BLaER1 treated with 17β-estradiol and CSF1 and Interleukin-3, amounts not matched to agents 10 nM and 100 nM (cell line): ENCODE data around the gene KLF3.
"Not testable (repeated sequence)": the region's sequence is repeated elsewhere in the genome, so short reads cannot be mapped to it uniquely, and the experiment has no call there.

Source experiments
- H3K27ac ChIP-seq, 11 experiments: shearing (Covaris generic); formaldehyde crosslinking; 2 replicates each; pipeline ENCODE4 v1.8.1; 2022
- H3K27me3 ChIP-seq, 11 experiments: shearing (Covaris generic); formaldehyde crosslinking; 2 replicates each; pipeline ENCODE4 v1.8.1; 2022
- H3K36me3 ChIP-seq, 11 experiments: shearing (Covaris generic); formaldehyde crosslinking; 2 replicates each; pipeline ENCODE4 v1.8.1; 2022
- H3K4me1 ChIP-seq, 10 experiments: shearing (Covaris generic); formaldehyde crosslinking; 2 replicates each; pipeline ENCODE4 v1.8.1; 2022
- H3K4me2 ChIP-seq, 11 experiments: shearing (Covaris generic); formaldehyde crosslinking; 2 replicates each; pipeline ENCODE4 v1.8.1; 2022
- H3K4me3 ChIP-seq, 10 experiments: shearing (Covaris generic); formaldehyde crosslinking; 2 replicates each; pipeline ENCODE4 v1.8.1; 2022
- H3K9ac ChIP-seq, 11 experiments: shearing (Covaris generic); formaldehyde crosslinking; 2 replicates each; pipeline ENCODE4 v1.8.1; 2022
- H3K9me3 ChIP-seq, 11 experiments: shearing (Covaris generic); formaldehyde crosslinking; replicated peaks in 1 of 11; 2 replicates each; pipeline ENCODE4 v1.8.1; 2022
- H4K20me1 ChIP-seq, 11 experiments: shearing (Covaris generic); formaldehyde crosslinking; 2 replicates each; pipeline ENCODE4 v1.8.1; 2022
- Cebpa-rat ChIP-seq, 11 experiments: shearing (Covaris generic); IDR thresholded peaks; 2 replicates each; pipeline ENCODE4 v1.8.1; 2022

KLF3 gene

GRCh38 chr4:38663801-38664705, at the start of gene KLF3:
Gene KLF3 (plus strand): TSS chr4:38664199. CDS start chr4:38680626, 16,427 bp downstream.
- Histone ChIP-seq H4K20me1 (peaks cover 0 to 42% (median 33%) of the 10 kb centered on the region in 11 experiments; a peak in 17 of 22 replicates), H3K27ac (peak within 1 kb of the TSS; percentile 16 to 92 (median 54); a peak in 14 of 22 replicates), H3K9me3 (0 out of 22 replicates have a peak, but pooled peaks cover 0 to 6% (median 0%) of the 10 kb centered on the region in 11 experiments), H3K9ac (peak within 1 kb of the TSS; percentile 66 to 97 (median 79)), H3K27me3 (peaks cover 48 to 84% (median 80%) of the 10 kb centered on the region in 11 experiments), H3K36me3 (peaks cover 0 to 7% (median 0%) of the 10 kb centered on the region in 11 experiments; a peak in 1 of 22 replicates), H3K4me1 (peaks cover 9 to 51% (median 21%) of the 10 kb centered on the region in 10 experiments), H3K4me3 (peak within 1 kb of the TSS; percentile 63 to 94 (median 72)), H3K4me2 (peak within 1 kb of the TSS; percentile 90 to 99 (median 98))
- no peak for TF ChIP-seq Cebpa-rat (IDR thresholded peaks at IDR 0.05)

- H3K36me3 ChIP-seq: no peaks in the 10 kb centered on the region
- H3K9me3 ChIP-seq: no peaks in the 10 kb centered on the region
- H3K9ac ChIP-seq: no peak overlapping the region
- no peaks in the 10 kb centered on the region for H4K20me1 ChIP-seq
- H3K4me3 ChIP-seq: no peak overlapping the region
- no peaks in the 10 kb centered on the region for H3K27me3 ChIP-seq
- H3K4me1 ChIP-seq: peaks cover 0 to 68% (median 6%) of the 10 kb centered on the region in 10 experiments; a peak in 10 of 20 replicates
- H3K27ac ChIP-seq: no peak overlapping the region; a peak in 1 of 22 replicates
- peak overlapping the region in 3 of 11 experiments; percentile 2 to 63 (median 35); a peak in 5 of 22 replicates for H3K4me2 ChIP-seq
- no peak for TF ChIP-seq Cebpa-rat (IDR thresholded peaks at IDR 0.05)
These were observed 49.8 kb upstream of the KLF3 start for GRCh38 chr4:38614231-38614630.

GRCh38 chr4:38615847-38616246, 48.2 kb upstream of the KLF3 start:
- Histone ChIP-seq H3K27me3 (no peaks in the 10 kb centered on the region), H3K4me3 (no peak overlapping the region), H3K9me3 (no peaks in the 10 kb centered on the region), H3K4me2 (peak overlapping the region in 3 of 11 experiments; percentile 29 to 67 (median 54); a peak in 6 of 22 replicates), H3K36me3 (no peaks in the 10 kb centered on the region), H3K27ac (no peak overlapping the region), H4K20me1 (no peaks in the 10 kb centered on the region), H3K4me1 (peaks cover 0 to 58% (median 0%) of the 10 kb centered on the region in 10 experiments; a peak in 7 of 20 replicates), H3K9ac (no peak overlapping the region)
- no peak for TF ChIP-seq Cebpa-rat (IDR thresholded peaks at IDR 0.05)

- Histone ChIP-seq H3K9me3 (no peaks in the 10 kb centered on the region), H3K4me3 (no peak overlapping the region), H3K9ac (no peak overlapping the region), H3K4me2 (no peak overlapping the region), H3K4me1 (peaks cover 0 to 46% (median 0%) of the 10 kb centered on the region in 10 experiments; a peak in 6 of 20 replicates), H4K20me1 (no peaks in the 10 kb centered on the region), H3K27me3 (no peaks in the 10 kb centered on the region), H3K36me3 (no peaks in the 10 kb centered on the region), H3K27ac (no peak overlapping the region)
- no peak for TF ChIP-seq Cebpa-rat (IDR thresholded peaks at IDR 0.05)
These were observed 45.5 kb upstream of the KLF3 start for GRCh38 chr4:38618505-38618904.

GRCh38 chr4:38619316-38619715, 44.7 kb upstream of the KLF3 start:
- H3K4me2 ChIP-seq: no peak overlapping the region; a peak in 1 of 22 replicates
- H4K20me1 ChIP-seq: no peaks in the 10 kb centered on the region
- H3K27me3 ChIP-seq: no peaks in the 10 kb centered on the region
- no peaks in the 10 kb centered on the region for H3K36me3 ChIP-seq
- H3K4me3 ChIP-seq: no peak overlapping the region
- H3K4me1 ChIP-seq: peaks cover 0 to 42% (median 0%) of the 10 kb centered on the region in 10 experiments; a peak in 6 of 20 replicates
- no peaks in the 10 kb centered on the region for H3K9me3 ChIP-seq
- H3K27ac ChIP-seq: no peak overlapping the region
- no peak for TF ChIP-seq Cebpa-rat (IDR thresholded peaks at IDR 0.05)
- H3K9ac ChIP-seq: no peak overlapping the region

- no peaks in the 10 kb centered on the region for H4K20me1 ChIP-seq
- H3K27ac ChIP-seq: no peak overlapping the region
- H3K9ac ChIP-seq: no peak overlapping the region
- H3K9me3 ChIP-seq: no peaks in the 10 kb centered on the region
- H3K4me2 ChIP-seq: no peak overlapping the region
- TF ChIP-seq Cebpa-rat (IDR thresholded peaks at IDR 0.05): no peak
- H3K4me1 ChIP-seq: peaks cover 0 to 34% (median 0%) of the 10 kb centered on the region in 10 experiments; a peak in 6 of 20 replicates
- no peaks in the 10 kb centered on the region for H3K36me3 ChIP-seq
- H3K4me3 ChIP-seq: no peak overlapping the region
- H3K27me3 ChIP-seq: no peaks in the 10 kb centered on the region
These were observed 43.9 kb upstream of the KLF3 start for GRCh38 chr4:38620065-38620464.

- Histone ChIP-seq H3K9me3 (no peaks in the 10 kb centered on the region), H3K9ac (no peak overlapping the region), H3K4me1 (peaks cover 0 to 31% (median 0%) of the 10 kb centered on the region in 10 experiments; a peak in 6 of 20 replicates), H3K36me3 (no peaks in the 10 kb centered on the region), H4K20me1 (no peaks in the 10 kb centered on the region), H3K4me3 (no peak overlapping the region), H3K4me2 (peak overlapping the region in 1 of 11 experiments; percentile 21; a peak in 1 of 22 replicates), H3K27me3 (no peaks in the 10 kb centered on the region), H3K27ac (no peak overlapping the region)
- no peak for TF ChIP-seq Cebpa-rat (IDR thresholded peaks at IDR 0.05)
These were observed 43.4 kb upstream of the KLF3 start for GRCh38 chr4:38620527-38621027.

GRCh38 chr4:38621028-38621684, 42.8 kb upstream of the KLF3 start:
- TF ChIP-seq Cebpa-rat (IDR thresholded peaks at IDR 0.05): no peak
- Histone ChIP-seq H3K9ac (no peak overlapping the region), H4K20me1 (no peaks in the 10 kb centered on the region), H3K4me2 (peak overlapping the region in 1 of 11 experiments; percentile 21; a peak in 1 of 22 replicates), H3K27ac (no peak overlapping the region), H3K27me3 (no peaks in the 10 kb centered on the region), H3K36me3 (no peaks in the 10 kb centered on the region), H3K4me3 (no peak overlapping the region), H3K4me1 (peaks cover 0 to 25% (median 0%) of the 10 kb centered on the region in 10 experiments; a peak in 6 of 20 replicates), H3K9me3 (no peaks in the 10 kb centered on the region)

GRCh38 chr4:38621831-38622230, 42.2 kb upstream of the KLF3 start:
- H3K27ac ChIP-seq: no peak overlapping the region
- no peak overlapping the region for H3K9ac ChIP-seq
- no peak for TF ChIP-seq Cebpa-rat (IDR thresholded peaks at IDR 0.05)
- no peaks in the 10 kb centered on the region for H3K36me3 ChIP-seq
- no peak overlapping the region for H3K4me2 ChIP-seq
- no peaks in the 10 kb centered on the region for H4K20me1 ChIP-seq
- H3K4me3 ChIP-seq: no peak overlapping the region
- no peaks in the 10 kb centered on the region for H3K27me3 ChIP-seq
- H3K4me1 ChIP-seq: peaks cover 0 to 22% (median 0%) of the 10 kb centered on the region in 10 experiments; a peak in 4 of 20 replicates
- H3K9me3 ChIP-seq: peaks cover 0 to 5% (median 0%) of the 10 kb centered on the region in 11 experiments; a peak in 3 of 22 replicates

- H3K27ac ChIP-seq: not testable (repeated sequence)
These were observed 41.7 kb upstream of the KLF3 start for GRCh38 chr4:38622340-38622739.

More at GRCh38 chr4:38622340-38622739, 41.7 kb upstream of the KLF3 start:
- not testable (repeated sequence) for H3K4me3 ChIP-seq, H4K20me1 ChIP-seq, H3K36me3 ChIP-seq, H3K4me2 ChIP-seq, H3K27me3 ChIP-seq, H3K9me3 ChIP-seq, H3K9ac ChIP-seq
- H3K4me1 ChIP-seq: peaks cover 0 to 22% (median 0%) of the 10 kb centered on the region in 10 experiments; a peak in 4 of 20 replicates
